IMR-90 (cell line): ENCODE measurements around the gene PXN. TPM values are rescaled to one million over a fixed set of nuclear protein-coding genes. Genes with fewer than 3 reads are reported as not detected.

Source experiments
- ATAC-seq: fragments of 200-7000 bp; cut with Tn5 transposase; 2 replicates; pipeline ENCODE4 v1.9.1; 2020; ENCODE audit warnings: low read depth, mild to moderate bottlenecking, moderate library complexity
- BruUV-seq: library from RNA; stranded (reverse); fragments of 400-500 nt; replicated peaks from 2 replicates; lab custom pipeline; 2021; lab: Mats Ljungman, UMichigan
- CTCF ChIA-PET: fragments of 300-600 bp; formaldehyde crosslinking; extraction: SDS; loops from one replicate; lab custom pipeline; 2021; ENCODE audit warnings: antibody characterized with exemption; lab: Yijun Ruan, JAX
- POLR2A ChIA-PET: fragments of 300-600 bp; sonication (Branson Sonifier 250); formaldehyde crosslinking; loops from one replicate; lab custom pipeline; 2022; ENCODE audit warnings: antibody characterized with exemption; ENCODE audit not compliant: unreplicated experiment; lab: Charles Lee
- DNase-seq: peaks from one replicate; pipeline ENCODE4 v3.0.0; 2013
- H2AFZ ChIP-seq: replicated peaks from 2 replicates; pipeline ENCODE3; 2013; ENCODE audit warnings: low read length, mild to moderate bottlenecking; ENCODE audit not compliant: poor library complexity
- H2AK5ac ChIP-seq: 2 replicates; pipeline ENCODE4 v1.6.1; 2013; ENCODE audit warnings: low read depth, low read length, inconsistent platforms
- H2AK9ac ChIP-seq: replicated peaks from 2 replicates; pipeline ENCODE3; 2013; ENCODE audit warnings: mild to moderate bottlenecking, low read depth, low read length, moderate library complexity; ENCODE audit not compliant: poor library complexity
- H2BK120ac ChIP-seq: 2 replicates; pipeline ENCODE4 v1.6.1; 2013; ENCODE audit warnings: low read depth, low read length, inconsistent platforms
- H2BK15ac ChIP-seq: 3 replicates; pipeline ENCODE4 v1.6.1; 2013; ENCODE audit warnings: low read depth, low read length, inconsistent platforms
- H2BK20ac ChIP-seq: 2 replicates; pipeline ENCODE4 v1.6.1; 2013; ENCODE audit warnings: low read depth, mild to moderate bottlenecking, inconsistent platforms, low read length, moderate library complexity
- H2BK5ac ChIP-seq: 2 replicates; pipeline ENCODE4 v1.6.1; 2013; ENCODE audit warnings: mild to moderate bottlenecking, low read depth, low read length, inconsistent platforms; ENCODE audit not compliant: poor library complexity, severe bottlenecking
- H3K14ac ChIP-seq: replicated peaks from 2 replicates; pipeline ENCODE4 v1.6.1; 2013; ENCODE audit warnings: low read depth, low read length, inconsistent platforms
- H3K18ac ChIP-seq: 2 replicates; pipeline ENCODE4 v1.6.1; 2013; ENCODE audit warnings: low read depth, low read length, control low read depth
- H3K23ac ChIP-seq: 2 replicates; pipeline ENCODE4 v1.6.1; 2013; ENCODE audit warnings: low read depth, low read length, inconsistent platforms
- H3K27ac ChIP-seq: 2 replicates; pipeline ENCODE4 v1.5.1; 2013; ENCODE audit warnings: mild to moderate bottlenecking, control low read depth, low read length; ENCODE audit not compliant: insufficient read depth
- H3K27me3 ChIP-seq: 2 replicates; pipeline ENCODE4 v1.6.1; 2013; ENCODE audit warnings: low read length; ENCODE audit not compliant: control insufficient read depth, insufficient read depth
- H3K36me3 ChIP-seq: 2 replicates; pipeline ENCODE4 v1.6.1; 2013; ENCODE audit warnings: low read length, mixed read lengths; ENCODE audit not compliant: control insufficient read depth, insufficient read depth
- H3K4ac ChIP-seq: 2 replicates; pipeline ENCODE4 v1.6.1; 2013; ENCODE audit warnings: low read depth, low read length, inconsistent platforms
- H3K4me1 ChIP-seq: 2 replicates; pipeline ENCODE4 v1.6.1; 2013; ENCODE audit warnings: low read length, mixed read lengths; ENCODE audit not compliant: control insufficient read depth, insufficient read depth
- H3K4me2 ChIP-seq: 2 replicates; pipeline ENCODE4 v1.6.1; 2013; ENCODE audit warnings: low read depth, mild to moderate bottlenecking, control low read depth, low read length, moderate library complexity
- H3K4me3 ChIP-seq: 2 replicates; pipeline ENCODE4 v1.5.1; 2013; ENCODE audit warnings: low read depth, mild to moderate bottlenecking, control low read depth, low read length, moderate library complexity; ENCODE audit not compliant: insufficient read depth
- H3K56ac ChIP-seq: 2 replicates; pipeline ENCODE4 v1.6.1; 2013; ENCODE audit warnings: low read length, inconsistent platforms; ENCODE audit not compliant: insufficient read depth; ENCODE audit errors: extremely low read depth
- H3K79me1 ChIP-seq, 2 experiments: 2 replicates each; pipeline ENCODE4 v1.6.1; 2013; ENCODE audit warnings: low read length in 2 of 2, inconsistent platforms in 1 of 2, low read depth in 1 of 2
- H3K9ac ChIP-seq: 2 replicates; pipeline ENCODE4 v1.6.1; 2013; ENCODE audit warnings: low read depth, low read length, control low read depth
- H3K9me1 ChIP-seq: 2 replicates; pipeline ENCODE4 v1.6.1; 2013; ENCODE audit warnings: low read length, inconsistent platforms; ENCODE audit not compliant: insufficient read depth
- H3K9me3 ChIP-seq: 2 replicates; pipeline ENCODE4 v1.6.1; 2013; ENCODE audit warnings: low read length; ENCODE audit not compliant: control insufficient read depth, insufficient read depth
- H4K20me1 ChIP-seq: 2 replicates; pipeline ENCODE4 v1.6.1; 2013; ENCODE audit warnings: low read length, inconsistent platforms; ENCODE audit not compliant: insufficient read depth
- H4K5ac ChIP-seq: 2 replicates; pipeline ENCODE4 v1.6.1; 2013; ENCODE audit warnings: mild to moderate bottlenecking, low read depth, low read length, control low read depth
- H4K8ac ChIP-seq, 2 experiments: 2 replicates each; pipeline ENCODE4 v1.6.1; 2013; ENCODE audit warnings: low read depth in 2 of 2, low read length in 2 of 2, control low read depth in 1 of 2, inconsistent platforms in 1 of 2
- H4K91ac ChIP-seq: 2 replicates; pipeline ENCODE4 v1.6.1; 2013; ENCODE audit warnings: low read depth, low read length, inconsistent platforms; ENCODE audit not compliant: insufficient read depth
- CHD1 ChIP-seq: IDR thresholded peaks from 2 replicates; pipeline ENCODE4 v1.6.1; 2012; ENCODE audit warnings: low read depth, low read length, improper control_type of control experiment
- CTCF ChIP-seq: conservative IDR thresholded peaks from 2 replicates; pipeline ENCODE4 v1.5.1; 2012; ENCODE audit warnings: mild to moderate bottlenecking, low read depth, low read length, improper control_type of control experiment
- ELK1 ChIP-seq: fragments of 150-350 bp; IDR thresholded peaks from 2 replicates; pipeline ENCODE4 v1.6.1; 2016; ENCODE audit warnings: low read depth, mild to moderate bottlenecking, low read length, moderate library complexity, borderline replicate concordance
- MXI1 ChIP-seq: IDR thresholded peaks from 2 replicates; pipeline ENCODE4 v1.6.1; 2012; ENCODE audit warnings: low read depth, mild to moderate bottlenecking, low read length, moderate library complexity, borderline replicate concordance
- WGBS, 2 experiments: methylation state at CpG; one replicate each; pipeline versions ENCODE4 v1.1.5 to v1.1.7; 2013; ENCODE audit warnings: missing lambda C conversion rate in 2 of 2; ENCODE audit not compliant: insufficient read length in 1 of 2; ENCODE audit errors: extremely low coverage in 2 of 2; 5-methylcytosine and 5-hydroxymethylcytosine counted together
- dilution Hi-C: fragments of 300-500 bp; cut with HindIII; formaldehyde crosslinking; loops from one replicate; pipeline ENCODE4 v1.14.3; 2018; ENCODE audit warnings: low sequenced_read_pairs; ENCODE audit not compliant: unreplicated experiment
- in situ Hi-C: fragments of 300-500 bp; cut with MboI; formaldehyde crosslinking; loops from 3 replicates; pipeline ENCODE4 v1.14.3; 2019; ENCODE audit warnings: low sequenced_read_pairs, inconsistent platforms, mixed read lengths
- intact Hi-C: fragments of 100-400 bp; cut with micrococcal nuclease; formaldehyde crosslinking; loops from 2 replicates; pipeline ENCODE4 v1.10.0; 2022
- polyA plus RNA-seq, 3 experiments: library from polyadenylated mRNA; depleted of rRNA; stranded (reverse); fragments of >200 nt; gene quantifications; 2 replicates each; pipeline ENCODE4 v1.2.3, GENCODE V29; 2012; ENCODE audit warnings: low replicate concordance in 1 of 3
- total RNA-seq: library from RNA; depleted of rRNA; stranded (reverse); fragments of >200 nt; gene quantifications from 2 replicates; pipeline ENCODE4 v1.2.3, GENCODE V29; 2012

The PXN gene
- total and polyA plus RNA-seq, 2 of the 4 experiments (the other 2 are of a cell fraction): 46.6 to 134 TPM

GRCh38 chr12:120196363-120196762 lies 69.2 kb downstream of the PXN start:
- H2BK15ac ChIP-seq: no peak overlapping the region
- no peak overlapping the region for H3K14ac ChIP-seq
- H3K27me3 ChIP-seq: no peaks in the 10 kb centered on the region
- H4K5ac ChIP-seq: no peak overlapping the region
- no peak for ATAC-seq
- H2BK5ac ChIP-seq: no peak overlapping the region
- H4K20me1 ChIP-seq: peaks cover 48% of the 10 kb centered on the region
- H3K23ac ChIP-seq: no peak overlapping the region
- BruUV-seq: no TSS peak
- H3K18ac ChIP-seq: no peak overlapping the region
- H4K8ac ChIP-seq: no peak overlapping the region
- H2AK9ac ChIP-seq: no peak overlapping the region
- dilution Hi-C loops: no loop called here
- H4K91ac ChIP-seq: no peak overlapping the region
- no CpG with 5 or more reads among the region's 1 CpG for WGBS, 2 experiments
- in situ Hi-C loops: no loop called here
- H3K36me3 ChIP-seq: peaks cover 39% of the 10 kb centered on the region
- TF ChIP-seq MXI1 (no peak), ELK1 (no peak), CTCF (no peak), CHD1 (no peak)
- H3K4me2 ChIP-seq: no peak overlapping the region
- peaks cover 3 to 56% of the 10 kb centered on the region in 2 experiments; a peak in 3 of 4 replicates for H3K79me1 ChIP-seq
- POLR2A ChIA-PET: interaction anchor here (1.4 kb wide), 1 partner anchor 95 kb away, joined by 12 read pairs; no protein-coding TSS in a partner anchor
- CTCF ChIA-PET: no interaction called here
- intact Hi-C loops: no loop called here
- no peak overlapping the region for H3K4ac ChIP-seq
- peaks cover 10% of the 10 kb centered on the region for H3K4me1 ChIP-seq
- H3K9me3 ChIP-seq: no peaks in the 10 kb centered on the region
- H3K27ac ChIP-seq: no peak overlapping the region
- no peak overlapping the region for H2AK5ac ChIP-seq
- H2AFZ ChIP-seq: no peak overlapping the region
- no peak for DNase-seq
- H2BK20ac ChIP-seq: no peak overlapping the region
- no peak overlapping the region for H3K56ac ChIP-seq
- H2BK120ac ChIP-seq: no peak overlapping the region
- peaks cover 5% of the 10 kb centered on the region; the same call in 1 of the 2 replicates for H3K9me1 ChIP-seq
- H3K9ac ChIP-seq: no peak overlapping the region
- no peak overlapping the region for H3K4me3 ChIP-seq
